GM21717 (cell line): ENCODE data around the gene PASK.
A peak's percentile ranks its signal among the peaks of the same experiment; 100 is the strongest.

Experiments used
- ATAC-seq: cut with Tn5 transposase; IDR thresholded peaks from one replicate; pipeline ENCODE4 v1.9.1; 2021; ENCODE audit warnings: mild to moderate bottlenecking, moderate library complexity; ENCODE audit not compliant: unreplicated experiment

PASK gene

GRCh38 chr2:241149925-241150659 lies 820 bp upstream of the PASK start, which contains the start of gene PPP1R7:
TSS of gene PPP1R7 (plus strand) at chr2:241150467. CDS start at chr2:241150496, 29 bp downstream.
- peak; percentile 62 for ATAC-seq

- peak; percentile 15 for ATAC-seq
These were observed 328 bp upstream of the PASK start for GRCh38 chr2:241149675-241149924.

DNA sequence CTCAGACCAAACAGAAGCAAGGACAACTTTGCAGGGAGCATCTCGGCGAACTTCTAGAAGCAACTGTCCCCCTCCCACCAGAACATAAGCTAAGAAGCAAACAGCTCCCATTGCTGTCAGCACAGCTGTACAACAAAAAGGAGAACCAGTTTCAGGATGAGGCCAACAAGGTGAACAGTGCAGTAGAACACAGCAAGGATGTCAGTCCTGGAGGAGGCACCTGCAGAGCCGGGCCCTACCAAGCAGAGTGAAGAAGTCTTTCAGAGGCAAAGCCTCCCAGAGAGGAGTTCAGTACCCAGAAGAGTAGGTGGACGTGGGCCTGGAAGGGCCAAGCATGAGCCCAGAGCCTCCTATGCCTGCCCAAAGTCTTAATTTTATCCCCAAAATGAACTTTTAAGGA lies 1.0 kb downstream of the PASK start:
- no peak for ATAC-seq

- ATAC-seq: no peak
These were observed 1.9 kb downstream of the PASK start for GRCh38 chr2:241147336-241147735.

GRCh38 chr2:241146286-241146685 lies 3.0 kb downstream of the PASK start:
- no peak for ATAC-seq

GRCh38 chr2:241142593-241142992 lies 6.7 kb downstream of the PASK start:
- ATAC-seq: no peak

GRCh38 chr2:241142063-241142462 lies 7.2 kb downstream of the PASK start:
- ATAC-seq: no peak

- ATAC-seq: no peak
These were observed 8.0 kb downstream of the PASK start for GRCh38 chr2:241141214-241141770.

DNA sequence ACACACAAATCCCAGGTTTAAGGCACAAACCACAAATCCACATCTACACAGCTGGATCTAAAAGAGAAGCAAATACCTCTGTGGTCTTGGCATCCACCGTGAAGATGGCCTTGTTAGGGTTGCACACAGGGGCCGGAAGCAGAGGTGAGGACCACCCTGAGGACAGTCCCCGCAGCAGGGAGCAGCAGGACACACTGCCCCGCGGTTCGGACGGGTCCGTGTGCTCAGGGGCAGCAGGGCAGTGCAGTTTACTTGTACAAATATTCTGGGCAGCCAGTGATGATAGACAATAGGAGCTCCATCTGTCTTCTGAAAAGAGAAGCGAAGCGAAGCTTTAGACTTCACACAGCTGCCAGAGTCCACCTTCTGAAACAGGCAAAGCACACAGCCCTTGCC lies 8.8 kb downstream of the PASK start:
- no peak for ATAC-seq

- ATAC-seq: no peak
These were observed 9.5 kb downstream of the PASK start for GRCh38 chr2:241139531-241140444.

DNA sequence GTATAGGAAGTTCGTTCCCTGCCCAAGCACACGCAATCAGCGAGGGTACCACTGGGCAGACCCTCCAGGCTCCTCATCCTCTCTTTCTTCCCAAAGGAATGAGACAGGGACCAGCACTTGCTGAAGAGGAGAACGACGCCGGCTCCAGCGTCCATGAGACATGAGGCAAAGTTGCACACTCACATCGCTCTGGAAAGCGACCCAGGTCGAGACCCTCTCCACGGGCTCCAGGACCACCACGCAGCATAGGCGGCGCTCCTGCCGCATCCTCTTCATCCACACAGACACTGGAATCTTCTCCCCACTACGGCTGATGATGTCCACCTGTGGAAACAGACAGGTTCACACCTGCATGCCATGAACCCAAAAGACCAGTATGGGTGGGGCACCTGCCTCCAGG lies 10.8 kb downstream of the PASK start:
- ATAC-seq: no peak

DNA sequence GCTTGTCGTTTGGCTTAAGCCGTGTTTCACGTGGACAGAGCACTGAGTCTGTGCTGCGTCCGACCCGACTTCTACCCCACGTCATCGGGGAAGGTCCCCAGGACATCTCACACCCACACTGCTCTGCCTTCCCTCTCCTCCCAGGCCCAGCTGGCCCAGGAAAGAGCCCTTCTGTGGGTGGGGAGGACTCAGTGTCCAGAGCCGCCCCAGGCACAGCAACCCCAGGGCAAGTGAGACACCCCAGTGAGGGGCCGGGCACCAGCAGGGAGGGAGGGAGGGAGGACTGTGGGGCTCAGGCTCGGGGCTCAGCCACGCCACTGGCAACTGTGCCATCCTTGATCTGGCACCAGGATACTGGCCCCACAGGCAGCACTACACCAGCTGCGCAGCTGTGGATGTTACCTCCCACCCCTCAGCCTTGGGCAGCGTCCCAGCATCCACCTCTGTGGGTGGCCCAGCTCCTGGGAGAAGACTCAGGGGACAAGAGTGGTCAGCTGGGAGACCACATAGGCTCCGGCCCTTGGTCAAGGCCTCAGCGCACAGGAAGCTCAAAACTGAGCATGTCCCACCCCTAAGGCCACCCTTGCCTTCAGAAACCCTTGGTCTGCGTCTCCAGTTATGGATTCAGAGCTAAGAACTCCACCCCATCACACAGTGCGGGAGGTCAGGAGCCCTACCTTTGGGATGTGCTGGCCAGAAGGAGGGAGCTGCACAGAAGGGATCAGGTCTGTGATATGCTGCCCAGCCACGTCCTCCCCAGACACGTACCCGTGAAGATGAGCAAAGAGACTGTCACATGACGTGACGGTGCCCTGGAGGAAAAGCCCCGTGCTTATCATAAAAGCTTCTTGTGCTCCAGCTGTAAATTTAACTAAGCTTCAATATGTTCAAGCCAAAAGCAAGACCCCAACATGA lies 11.7 kb downstream of the PASK start:
- ATAC-seq: no peak

- ATAC-seq: no peak
These were observed 12.5 kb downstream of the PASK start for GRCh38 chr2:241136661-241137260.

DNA sequence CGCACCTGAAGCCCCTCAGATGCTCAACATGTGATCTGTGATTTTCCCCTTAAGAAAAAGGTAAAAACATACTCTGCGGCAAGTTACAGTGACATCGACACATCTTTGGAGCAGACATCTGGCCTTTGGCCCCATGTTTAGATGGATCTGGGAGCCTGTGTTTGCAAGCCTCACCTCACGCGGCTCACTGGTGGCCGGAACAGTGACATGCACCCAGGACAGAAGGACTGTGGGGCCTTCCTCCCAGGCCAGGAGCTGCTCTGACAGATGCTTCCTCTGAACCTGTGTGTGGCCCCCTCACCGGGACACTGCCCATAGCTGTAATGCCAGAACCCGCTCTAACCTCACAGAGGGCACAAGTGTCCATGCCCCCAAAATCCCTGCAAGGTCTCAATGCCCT lies 13.1 kb downstream of the PASK start:
- ATAC-seq: no peak

DNA sequence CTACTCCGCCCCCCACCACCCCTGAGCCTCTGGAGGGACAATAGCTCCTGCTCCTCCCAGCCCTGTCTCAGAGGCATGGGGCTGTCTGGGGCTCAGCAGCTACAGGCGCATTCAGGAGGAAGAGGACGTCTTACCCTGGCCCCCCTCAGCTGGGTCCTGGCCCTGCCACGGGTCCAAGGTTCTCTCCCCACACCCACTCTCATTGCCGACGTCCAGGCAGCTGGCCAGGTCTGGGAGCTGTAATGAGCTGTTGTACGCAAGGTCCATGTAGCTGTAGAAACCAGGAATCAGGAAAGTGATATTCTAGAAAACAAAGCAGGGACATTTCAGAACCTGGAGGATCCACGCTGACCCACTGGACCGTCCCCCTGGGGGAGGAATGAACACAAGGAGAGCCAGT lies 13.5 kb downstream of the PASK start:
- ATAC-seq: no peak

DNA sequence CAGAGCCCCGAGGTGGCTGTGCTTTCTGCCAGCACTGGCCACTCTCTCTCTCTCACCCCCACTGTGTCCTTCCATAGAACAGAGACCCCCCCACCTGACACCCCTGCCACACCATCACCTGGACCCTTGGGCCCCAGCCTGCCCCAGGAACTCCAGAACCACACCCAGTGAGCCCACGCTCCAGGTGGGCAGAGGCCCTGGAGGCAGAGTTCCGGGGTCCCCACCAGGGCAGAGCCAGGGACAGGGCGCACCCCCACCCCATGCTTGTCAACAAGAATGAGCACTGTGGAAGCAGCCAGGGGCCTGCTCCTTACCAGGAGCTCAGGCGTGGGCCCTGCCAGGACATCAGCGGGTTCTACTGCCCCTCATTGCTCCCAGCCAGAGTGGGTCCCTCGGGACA lies 14.6 kb downstream of the PASK start:
- ATAC-seq: no peak

GRCh38 chr2:241133436-241133820 lies 15.8 kb downstream of the PASK start:
- no peak for ATAC-seq

GRCh38 chr2:241132538-241133435 lies 16.5 kb downstream of the PASK start:
- ATAC-seq: no peak

DNA sequence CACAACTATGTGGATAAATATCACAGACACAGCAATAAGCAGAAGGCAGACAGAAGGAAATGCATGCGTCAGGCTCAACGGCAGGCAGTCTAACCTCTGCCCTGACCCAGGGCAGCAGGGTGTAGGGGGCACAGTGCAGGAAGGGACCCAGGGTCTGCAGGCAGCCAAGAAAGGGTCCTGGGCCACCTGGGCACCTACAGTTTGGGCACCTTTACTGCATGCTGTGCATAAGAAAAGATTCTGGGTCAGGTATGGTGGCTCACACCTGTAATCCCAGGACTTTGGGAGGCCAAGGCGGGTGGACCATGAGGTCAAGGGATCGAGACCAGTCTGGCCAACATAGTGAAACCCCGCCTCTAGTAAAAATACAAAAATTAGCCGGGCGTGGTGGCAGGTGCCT lies 17.7 kb downstream of the PASK start:
- ATAC-seq: no peak

DNA sequence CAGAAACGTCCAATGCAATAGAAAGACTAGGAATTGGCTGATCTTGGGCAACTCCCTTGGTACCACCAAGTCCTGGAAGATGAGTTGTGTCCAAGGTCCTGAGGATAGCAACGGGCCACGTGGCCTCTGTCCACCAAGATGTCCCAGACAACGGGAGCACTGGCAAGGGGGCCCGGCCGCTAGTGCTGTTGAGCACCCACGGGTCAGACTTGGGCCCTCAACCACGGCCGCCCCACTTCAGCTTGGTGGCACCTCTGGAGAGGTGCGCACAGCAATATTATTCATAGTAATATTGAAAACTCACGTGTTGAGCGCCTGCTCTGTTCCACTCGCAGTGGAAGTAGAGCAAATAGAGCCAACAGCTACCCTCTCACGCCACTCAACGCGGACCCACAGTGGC lies 19.0 kb downstream of the PASK start:
- no peak for ATAC-seq
